Stimulated activated naive CD4-positive, alpha-beta T cell treated with Interleukin-2 at 50 U/mL for 16 hours (primary cell): ENCODE data around the gene STAC.
"Not testable (repeated sequence)": the region's sequence is repeated elsewhere in the genome, so short reads cannot be mapped to it uniquely, and the experiment has no call there.

Experiments
- DNase-seq: peaks from one replicate; lab custom pipeline; 2025; lab: John Stamatoyannopoulos, UW

Gene STAC

DNA sequence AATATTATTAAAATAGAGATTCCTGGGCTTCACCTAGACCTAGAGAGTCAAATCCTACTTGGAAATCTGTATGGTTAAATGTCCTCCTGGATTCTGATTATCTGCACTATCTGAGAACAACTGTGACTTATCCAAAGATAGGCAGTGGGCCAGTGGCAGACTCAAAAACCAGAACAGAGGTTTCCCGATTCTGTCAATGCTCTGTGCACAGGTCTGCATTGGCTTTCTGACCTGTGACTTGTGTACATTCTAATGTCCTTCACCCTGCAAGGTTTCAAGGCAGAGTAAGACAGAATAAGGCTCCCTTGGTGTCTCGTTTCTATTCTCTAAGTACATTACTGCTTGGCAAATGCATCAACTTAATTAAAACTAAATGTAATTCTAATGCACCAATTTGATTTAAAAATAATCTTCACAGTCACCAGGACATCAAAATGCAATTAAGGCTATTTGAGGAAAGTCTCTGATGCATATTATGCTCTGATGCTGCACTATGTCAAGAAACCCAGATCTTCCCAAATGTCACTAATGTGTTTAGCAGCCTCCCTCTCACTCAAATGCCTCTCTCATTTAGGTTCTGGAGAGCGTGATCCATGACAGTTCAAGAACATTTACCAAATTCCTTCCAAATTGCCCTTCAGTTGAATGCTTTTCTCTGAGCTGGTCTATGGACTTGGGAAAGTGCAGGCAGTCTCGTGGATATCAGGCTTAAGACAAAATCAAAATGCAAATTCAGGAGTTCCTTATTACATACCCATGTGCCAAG lies 140.1 kb downstream of the STAC start:
- DNase-seq: no peak

DNA sequence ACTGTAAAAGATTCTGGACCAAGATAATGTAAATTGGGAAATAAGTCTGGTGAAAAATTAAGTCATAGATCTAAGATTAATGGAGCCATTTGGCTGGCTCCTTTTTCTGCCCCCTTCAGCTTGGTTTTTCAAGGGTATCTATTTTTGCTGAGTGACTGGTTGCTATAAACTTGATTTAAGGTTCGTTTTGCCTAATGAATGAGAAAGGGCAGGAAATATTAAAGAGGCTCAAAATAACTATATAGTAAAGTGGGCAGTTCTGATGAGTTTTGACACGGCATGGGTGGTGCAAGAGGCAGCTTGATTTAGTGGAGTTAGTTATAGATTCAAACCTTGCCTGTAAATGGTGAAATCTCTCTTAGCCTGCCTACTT lies 140.7 kb downstream of the STAC start:
- DNase-seq: no peak

DNA sequence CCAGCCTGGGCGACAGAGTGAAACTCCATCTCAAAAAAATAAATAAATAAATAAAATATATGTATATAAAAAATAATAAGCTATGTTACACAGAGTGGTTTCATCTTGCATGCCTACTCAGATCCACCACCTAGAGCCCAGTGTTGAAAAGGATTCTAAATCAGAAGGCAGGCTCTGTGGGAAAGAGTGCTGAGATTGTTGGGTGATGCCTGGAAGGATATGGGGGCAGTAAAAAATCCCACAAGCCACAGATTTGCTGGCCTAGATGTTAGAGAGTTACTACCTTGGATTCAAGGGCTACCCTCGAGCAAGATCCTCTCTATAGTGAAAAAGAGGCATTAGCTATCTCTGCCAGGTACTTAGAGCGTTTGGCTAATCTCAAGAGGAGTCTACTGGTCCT lies 144.3 kb downstream of the STAC start:
- DNase-seq: no peak

DNA sequence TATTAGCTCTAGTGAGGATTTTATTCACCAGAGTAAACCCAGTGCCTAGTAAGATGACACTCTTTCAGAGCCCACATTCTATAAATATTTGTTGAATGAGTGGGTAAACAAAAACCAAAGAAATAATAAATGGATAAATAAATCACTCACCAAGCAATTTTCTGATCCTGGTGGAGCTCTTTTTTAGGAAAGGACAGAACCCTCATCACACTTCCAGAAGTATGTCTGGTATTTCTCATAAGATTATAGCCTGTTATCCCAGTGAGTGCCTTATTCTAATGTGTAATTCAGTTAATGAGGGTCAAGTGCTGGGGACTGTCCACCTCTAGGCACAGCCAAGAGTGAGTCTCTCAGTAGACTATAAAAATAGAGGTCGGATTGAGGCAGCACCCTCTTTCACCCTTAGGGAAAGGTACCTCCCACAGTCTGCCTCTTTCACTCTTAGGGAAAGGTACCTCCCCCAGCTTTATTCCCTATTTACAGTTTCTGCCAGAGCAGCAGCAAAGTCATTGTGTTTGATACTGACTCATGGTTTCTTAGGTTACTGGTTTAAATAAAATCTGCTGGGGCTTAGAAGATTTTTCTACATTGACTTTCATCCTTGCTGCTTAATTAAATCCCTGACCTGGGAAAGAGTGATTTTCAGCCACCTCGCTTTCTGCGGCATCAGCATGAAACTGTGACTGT lies 145.0 kb downstream of the STAC start:
- no peak for DNase-seq

DNA sequence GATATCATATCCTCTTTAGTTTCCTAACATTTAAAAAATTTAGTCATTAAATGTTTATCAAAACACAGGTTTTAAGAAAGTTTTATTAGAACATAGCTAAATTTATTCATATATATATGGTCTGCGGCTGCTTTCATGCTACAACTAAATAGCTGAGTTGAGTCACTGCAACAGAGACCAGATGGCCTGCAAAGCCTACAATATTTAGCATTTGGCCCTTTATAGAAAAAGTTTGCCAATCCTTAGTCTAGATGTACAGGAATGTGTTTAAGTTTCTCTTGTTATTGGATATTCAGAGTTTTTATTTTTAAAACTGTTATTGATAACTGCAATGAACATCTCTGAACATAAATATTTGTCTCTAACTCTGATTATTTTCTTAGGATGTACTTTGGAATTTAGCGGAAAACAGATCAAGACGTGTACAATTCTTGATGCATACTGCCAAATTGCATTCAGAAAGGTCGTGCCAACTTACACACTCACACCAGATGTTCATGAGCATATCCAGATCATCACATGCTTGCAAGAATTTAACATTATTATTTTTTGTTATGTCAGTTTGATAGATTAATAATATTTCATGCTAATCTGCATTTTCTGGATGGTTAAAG lies 157.9 kb downstream of the STAC start:
- no peak for DNase-seq

DNA sequence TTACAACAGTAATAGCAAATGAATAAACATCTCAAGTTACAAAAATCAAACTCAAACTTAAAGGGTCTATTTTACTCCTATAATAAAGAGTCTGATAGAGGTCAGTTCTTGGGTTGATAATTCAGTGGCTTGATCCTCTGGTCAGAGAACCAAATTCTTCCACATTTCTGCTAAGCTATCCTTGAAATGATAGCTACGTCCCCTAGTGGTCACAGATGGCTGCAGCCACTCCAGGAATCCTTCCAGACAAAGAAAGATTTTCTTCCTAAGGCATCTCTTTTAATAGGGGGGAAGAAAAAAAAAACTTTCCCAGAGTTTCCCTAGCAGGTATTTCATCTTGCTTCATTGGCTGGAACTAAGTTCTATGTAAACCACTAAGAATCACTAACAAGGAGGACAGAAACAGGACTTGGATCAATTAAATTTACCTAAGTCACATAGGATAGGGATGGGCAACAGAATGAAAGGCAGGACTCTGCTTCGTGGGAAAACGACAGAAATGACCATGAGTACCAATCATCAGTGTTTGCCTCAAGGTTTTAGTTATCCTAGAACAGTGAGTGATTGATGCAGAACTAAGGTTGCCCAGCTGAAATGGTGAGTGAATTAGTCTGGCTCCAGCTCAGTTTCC lies 160.7 kb downstream of the STAC start:
- no peak for DNase-seq

DNA sequence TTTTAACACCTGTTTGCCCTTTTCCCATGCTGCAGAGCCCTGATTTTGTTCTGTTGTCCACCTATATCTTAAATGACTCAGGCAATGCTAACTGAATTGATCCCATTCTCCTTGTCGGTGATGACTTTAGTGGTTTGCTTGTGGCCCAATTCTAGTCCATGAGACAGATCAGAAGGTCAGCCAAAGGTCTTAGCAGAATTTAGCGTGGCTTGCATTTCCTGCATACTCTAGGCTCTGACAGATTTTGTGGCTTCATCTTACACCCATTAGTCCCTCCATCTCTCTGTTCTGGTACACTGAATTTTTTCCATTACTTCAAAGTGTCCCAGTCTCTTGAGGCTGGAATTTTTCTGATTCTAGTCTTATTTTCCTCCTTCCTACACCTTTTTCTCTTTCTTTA lies 161.9 kb downstream of the STAC start:
- DNase-seq: no peak

DNA sequence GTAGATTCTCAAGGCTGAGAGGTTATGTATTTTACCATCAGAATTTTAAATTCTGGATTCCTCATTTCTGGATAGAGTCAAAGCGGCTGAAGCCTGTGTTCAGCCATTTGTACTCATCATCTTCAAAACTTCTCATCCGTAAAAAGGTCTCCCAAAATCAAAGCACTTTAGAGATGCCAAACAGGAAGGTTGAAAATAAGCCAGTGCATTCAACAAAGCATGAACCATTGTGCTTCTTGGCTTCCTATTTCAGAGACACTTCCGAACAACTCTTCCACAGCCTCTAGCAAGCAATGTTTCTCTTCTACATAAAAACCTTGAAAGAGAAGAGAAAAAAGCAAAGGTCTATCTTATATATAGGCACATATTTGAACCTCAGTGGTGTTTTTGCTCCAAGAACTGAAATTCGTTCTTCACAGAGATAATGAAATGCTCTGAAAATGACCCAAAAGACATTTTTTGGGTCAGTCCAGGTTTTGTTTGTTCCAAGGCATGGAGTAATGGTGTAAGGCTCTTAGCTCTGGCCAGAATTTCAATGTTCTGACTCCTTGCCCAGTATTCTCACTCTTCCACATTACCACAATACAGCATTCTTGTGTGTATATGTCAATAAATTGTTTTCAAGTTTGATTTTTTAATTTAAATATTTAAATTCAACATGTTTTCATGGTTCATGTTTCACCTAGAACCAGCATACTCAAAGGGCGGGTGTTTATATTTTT lies 163.1 kb downstream of the STAC start:
- no peak for DNase-seq

DNA sequence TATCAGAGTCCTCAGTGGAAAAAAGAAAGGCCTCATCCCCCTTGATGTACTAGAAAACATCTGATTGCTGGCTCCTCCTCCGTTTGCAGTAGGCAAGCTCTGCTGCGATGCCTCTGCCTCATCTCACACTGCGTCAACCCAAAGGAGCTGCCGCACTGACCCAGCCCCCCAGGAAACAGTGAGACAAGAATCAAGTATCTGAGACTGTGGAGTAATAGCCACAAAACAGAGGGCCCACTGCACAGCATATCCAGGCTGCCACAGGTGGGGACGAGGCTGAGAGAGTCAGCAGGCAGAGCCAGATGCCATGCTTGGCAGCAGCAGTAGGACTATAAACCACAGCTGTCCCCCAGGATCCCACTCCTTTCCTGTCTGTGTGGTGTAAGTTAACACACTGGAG lies 165.9 kb downstream of the STAC start:
- DNase-seq: no peak

DNA sequence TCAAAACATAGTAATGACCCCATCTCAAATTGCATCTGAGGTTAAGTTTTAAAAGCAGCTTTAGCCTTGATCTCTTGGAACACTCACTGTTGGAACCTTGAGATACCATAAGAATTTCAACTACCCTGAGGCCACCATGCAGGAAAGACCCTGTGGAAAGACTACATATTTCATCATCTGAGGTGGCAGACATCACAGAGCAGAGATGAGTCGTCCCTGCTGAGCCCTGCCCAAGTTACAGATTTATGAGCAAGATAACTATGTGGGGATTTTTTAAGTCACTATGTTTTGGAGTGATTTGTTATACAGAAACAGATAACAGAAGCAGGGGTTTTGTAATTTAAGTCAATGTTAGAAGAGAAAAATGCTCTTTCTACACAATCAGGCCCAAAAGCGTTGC lies 168.4 kb downstream of the STAC start:
- DNase-seq: no peak

DNA sequence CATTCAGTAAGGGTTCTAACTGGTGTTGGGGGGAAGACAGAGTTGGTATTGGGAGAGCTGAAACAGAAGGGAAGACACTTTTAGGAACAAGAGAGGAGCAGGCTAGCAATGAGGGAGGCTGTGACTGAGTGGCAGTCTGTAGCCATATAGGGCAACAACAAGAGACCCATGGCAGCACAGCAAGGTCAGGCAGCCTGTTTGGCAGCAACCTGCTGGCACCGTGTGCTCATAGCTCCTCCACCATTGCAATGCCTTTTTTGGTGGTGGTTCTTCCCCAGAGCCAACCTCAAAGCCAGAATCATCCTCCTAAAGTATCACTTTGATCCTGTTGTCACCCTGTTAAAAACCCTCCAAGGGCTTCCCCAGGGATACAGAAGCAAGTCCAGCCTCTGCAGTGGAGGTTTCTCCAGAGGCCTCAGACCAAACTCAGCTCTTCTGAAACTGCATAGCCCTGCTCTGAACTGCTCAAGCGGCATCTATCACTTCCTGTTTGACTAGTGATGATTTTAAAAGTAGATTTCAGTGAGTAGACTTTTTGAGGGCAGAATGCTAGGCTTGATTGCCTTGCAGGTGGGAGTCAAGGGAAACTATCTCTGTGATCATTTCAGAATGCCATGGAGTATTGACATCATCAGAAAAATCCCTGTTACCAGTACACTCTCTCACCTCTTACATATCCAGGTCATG lies 176.9 kb downstream of the STAC start:
- DNase-seq: no peak

DNA sequence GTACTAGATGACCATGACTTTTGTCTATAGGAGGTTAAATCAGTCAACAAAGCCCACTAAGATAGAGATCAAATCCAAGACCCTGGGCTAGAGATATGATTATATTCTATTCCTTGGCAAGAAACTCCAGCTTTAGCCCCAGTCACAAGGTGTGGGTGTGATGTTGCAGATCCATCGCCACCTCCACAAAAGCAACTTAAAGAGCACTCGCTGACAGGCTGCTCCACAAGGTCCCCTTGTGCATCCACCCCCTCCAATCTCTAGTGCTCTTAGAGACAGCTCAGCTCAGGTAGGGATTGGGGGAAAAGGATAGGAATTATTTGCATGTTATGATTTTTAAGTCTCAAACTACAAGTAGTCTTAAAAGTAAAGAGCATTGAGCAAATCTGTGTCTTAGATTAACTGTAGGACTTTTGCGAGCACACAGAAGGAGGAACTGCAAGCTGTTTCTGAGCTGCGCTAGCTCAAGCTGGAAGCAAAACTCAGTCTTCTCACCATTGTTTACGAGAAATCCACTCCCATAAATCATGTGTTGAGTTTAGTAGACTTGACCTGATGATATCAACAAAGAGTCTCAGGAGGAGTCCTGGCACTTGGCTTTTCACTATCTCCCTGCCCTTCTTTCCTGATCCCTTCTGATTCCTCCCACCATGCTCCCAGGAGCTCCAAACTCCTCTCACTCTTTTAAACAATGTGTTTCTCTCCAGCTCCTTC lies 177.6 kb downstream of the STAC start:
- DNase-seq: no peak

DNA sequence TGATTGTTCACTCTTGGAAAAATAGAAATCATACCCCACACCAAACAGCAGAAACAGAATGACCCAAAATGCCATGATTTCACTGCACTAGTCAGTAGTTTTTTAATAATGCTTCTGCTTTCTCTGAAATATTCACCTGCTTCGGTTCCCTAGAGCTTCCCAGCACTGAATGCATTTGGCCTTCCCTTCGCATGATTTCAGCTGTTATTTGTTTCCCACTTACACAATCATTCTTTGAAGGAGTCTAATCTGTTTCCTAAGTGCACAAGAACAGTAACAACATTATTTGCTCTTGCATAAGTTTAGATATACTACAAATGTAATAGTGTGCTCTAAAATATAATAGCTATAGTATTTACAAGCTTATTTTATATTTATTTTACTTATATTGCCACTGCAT lies 178.7 kb downstream of the STAC start:
- DNase-seq: no peak

DNA sequence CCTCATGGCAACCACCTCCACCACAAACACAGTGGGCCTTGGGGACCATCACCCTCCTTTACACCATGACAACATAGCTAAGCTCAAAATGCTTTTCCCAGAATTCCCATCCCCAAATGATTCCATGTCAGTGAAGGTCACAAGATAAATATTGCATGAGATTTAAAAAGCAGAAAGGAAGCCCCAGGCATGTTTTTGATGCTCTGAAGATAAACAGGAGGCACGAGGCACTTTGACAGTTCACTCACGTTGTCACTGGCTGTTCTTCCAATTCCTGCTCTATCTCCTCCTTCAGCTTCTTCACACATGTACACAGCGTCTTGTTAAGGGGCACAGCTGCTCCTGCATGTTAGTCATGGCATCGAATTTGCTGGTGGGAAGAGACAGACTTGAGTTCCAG lies 180.4 kb downstream of the STAC start:
- DNase-seq: no peak

DNA sequence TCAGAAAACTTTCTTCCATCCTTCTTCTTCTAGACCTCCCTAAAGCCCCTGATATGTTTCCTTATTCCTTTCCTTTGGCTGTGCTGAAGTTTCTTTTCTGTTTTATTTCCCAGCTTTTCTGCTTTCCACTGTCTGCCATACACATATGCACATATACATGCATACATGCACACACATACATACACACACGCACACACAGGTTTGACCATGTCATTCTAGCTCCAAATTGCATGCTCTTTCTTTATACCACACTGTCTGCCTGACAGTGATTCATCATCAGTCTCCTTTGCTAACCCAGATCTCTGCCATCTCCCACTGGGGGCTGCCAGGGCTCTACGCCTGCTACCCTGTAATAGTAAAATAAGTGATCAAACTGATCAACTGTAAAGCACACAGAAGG lies 181.3 kb downstream of the STAC start:
- DNase-seq: no peak

DNA sequence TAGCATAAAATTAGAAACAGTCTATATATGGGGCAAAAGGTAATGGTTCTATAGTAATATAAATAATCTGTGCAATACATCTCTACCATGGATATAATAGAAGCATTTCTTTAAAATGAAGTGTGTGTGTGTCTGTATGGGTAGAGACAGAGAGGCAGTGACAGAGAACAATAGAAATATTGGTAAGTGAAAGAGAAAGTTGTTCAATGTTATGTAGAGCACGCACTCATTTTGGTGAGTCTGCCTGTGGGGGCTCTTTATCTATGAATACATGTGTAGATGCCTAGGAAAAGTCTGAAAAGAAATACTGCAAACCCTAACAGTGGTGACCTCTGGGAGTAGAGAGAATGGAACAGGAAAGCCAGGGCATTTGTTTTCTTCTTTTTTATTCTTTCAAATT lies 182.6 kb downstream of the STAC start:
- no peak for DNase-seq

DNA sequence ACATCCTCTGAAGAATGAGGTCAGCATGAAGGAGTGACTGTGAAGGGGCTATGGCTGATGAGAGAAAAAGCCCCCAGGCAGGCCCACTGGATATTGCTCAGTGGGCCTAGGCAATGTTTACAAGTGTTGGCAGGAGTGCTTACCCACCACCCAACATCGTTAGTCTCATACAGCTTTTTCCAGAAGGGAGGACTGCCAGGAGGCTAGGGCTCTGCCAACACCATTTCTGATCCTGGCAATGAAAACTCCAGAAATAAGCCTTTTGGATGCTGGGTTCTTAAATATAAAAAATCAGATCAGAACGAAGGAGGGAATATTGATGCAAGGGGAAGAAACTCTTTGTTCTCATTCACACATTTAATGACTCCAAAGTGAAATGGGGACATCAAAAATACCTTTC lies 194.9 kb downstream of the STAC start:
- DNase-seq: no peak

DNA sequence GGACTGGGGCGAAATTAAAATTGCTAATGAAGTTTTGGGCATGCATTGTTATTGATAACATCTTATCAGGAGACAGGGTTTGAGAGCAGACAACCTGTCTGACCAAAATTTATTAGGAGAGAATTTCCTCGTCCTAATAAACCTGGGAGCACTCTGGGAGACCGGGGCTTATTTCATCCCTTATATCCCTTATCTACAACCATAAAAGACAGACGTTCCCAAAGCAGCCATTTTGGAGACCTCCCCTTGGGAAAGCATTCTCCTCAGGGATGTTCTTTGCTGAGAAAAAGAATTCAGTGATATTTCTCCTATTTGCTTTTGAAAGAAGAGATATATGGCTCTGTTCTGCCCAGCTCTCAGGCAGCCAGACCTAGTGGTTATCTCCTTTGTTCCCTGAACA lies 198.1 kb downstream of the STAC start:
- DNase-seq: not testable (repeated sequence)

DNA sequence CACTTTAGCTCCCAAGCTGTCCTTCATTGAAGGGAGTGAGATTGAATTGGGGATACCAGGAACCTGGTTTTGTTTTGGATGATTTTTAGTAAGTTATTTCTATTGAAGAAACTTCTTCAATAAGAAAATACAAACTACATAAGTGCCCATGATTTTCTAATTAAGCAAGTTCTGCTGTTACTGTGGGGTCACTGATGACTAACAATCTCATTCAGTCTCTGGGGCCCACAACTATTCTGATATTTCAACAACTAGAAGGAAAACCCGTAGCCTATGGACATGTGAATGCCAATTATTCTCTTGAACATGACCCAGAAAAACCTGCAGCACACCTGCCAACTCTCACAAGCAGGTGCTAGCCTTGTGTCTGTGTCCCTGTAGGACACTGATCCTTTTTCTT lies 199.4 kb downstream of the STAC start:
- no peak for DNase-seq

DNA sequence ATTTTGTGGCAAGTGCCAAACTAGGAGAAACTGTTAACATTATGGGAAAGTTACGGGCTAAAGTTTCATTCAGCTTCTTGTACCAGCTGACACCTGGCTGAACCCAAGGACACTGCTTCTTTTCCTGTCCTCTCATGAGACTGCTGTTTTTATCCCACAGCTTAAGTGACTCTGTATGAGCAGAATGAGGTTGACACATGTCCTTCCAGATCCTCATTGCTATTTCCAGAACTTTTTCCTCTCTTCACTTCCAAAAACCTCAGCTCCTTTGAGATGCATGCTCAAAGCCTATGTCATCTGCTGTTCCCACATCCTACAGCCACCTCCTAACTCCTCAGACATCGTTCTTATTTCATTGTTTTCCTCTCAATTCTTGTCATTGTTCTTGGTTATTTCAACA lies 200.4 kb downstream of the STAC start:
- no peak for DNase-seq

DNA sequence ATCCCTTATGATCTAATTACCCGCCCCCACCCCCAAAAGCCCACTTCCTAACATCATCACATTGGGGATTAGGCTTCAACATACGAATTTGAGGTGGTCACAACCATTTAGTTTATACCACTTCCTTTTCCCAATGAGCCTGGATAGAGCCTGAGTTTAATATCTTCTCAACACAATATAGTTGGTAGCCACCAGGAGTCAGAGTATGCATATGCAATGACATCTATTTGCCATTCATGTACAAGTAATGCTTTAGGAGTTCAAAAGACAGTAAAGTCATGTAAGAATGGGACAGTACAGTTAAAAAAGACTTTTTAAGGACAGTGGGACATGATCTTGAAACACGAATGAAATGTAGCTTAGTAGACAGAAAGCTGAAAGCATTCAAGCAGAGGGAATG lies 211.7 kb downstream of the STAC start:
- DNase-seq: no peak
